ENCODE data around the gene ARID1B.

DNA sequence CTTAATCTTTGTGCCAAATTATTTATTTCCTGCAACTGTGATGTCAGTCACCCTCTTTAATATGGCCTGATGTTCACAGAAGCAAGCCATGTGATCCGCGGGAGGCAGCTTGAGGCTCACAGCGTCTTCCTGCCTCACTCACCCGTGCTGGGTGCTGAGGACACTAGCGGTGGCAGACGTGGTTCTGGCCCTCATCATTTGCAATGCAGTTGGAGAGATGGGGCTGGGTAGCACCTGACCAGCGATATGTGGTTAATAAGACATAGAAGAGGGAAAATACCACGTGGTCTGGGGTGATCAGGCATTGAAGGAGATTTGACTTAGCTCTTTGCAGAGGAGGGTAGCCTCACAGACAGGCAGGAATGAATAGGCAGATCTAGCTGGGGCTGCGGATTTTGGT is 281.4 kb downstream of the ARID1B start:
- TF ChIP-seq, protein P1, sequence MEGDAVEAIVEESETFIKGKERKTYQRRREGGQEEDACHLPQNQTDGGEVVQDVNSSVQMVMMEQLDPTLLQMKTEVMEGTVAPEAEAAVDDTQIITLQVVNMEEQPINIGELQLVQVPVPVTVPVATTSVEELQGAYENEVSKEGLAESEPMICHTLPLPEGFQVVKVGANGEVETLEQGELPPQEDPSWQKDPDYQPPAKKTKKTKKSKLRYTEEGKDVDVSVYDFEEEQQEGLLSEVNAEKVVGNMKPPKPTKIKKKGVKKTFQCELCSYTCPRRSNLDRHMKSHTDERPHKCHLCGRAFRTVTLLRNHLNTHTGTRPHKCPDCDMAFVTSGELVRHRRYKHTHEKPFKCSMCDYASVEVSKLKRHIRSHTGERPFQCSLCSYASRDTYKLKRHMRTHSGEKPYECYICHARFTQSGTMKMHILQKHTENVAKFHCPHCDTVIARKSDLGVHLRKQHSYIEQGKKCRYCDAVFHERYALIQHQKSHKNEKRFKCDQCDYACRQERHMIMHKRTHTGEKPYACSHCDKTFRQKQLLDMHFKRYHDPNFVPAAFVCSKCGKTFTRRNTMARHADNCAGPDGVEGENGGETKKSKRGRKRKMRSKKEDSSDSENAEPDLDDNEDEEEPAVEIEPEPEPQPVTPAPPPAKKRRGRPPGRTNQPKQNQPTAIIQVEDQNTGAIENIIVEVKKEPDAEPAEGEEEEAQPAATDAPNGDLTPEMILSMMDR (IDR thresholded peaks at IDR 0.05), result no peak
- TF ChIP-seq POLR2A (IDR thresholded peaks at IDR 0.05), result no peak
